OCI-LY7 (cell line): ENCODE data around the gene AGMO. TPM values are rescaled to one million over a fixed set of nuclear protein-coding genes. Genes with fewer than 3 reads are reported as not detected.

Experiments used
- BruUV-seq: library from RNA; stranded (reverse); fragments of 400-500 nt; replicated peaks from 2 replicates; lab custom pipeline; 2021; lab: Mats Ljungman, UMichigan
- CTCF ChIA-PET: fragments of 300-600 bp; sonication (Branson Sonifier 250); formaldehyde crosslinking; loops from one replicate; lab custom pipeline; 2022; ENCODE audit warnings: antibody characterized with exemption; ENCODE audit not compliant: unreplicated experiment; lab: Charles Lee
- POLR2A ChIA-PET: fragments of 300-600 bp; sonication (Branson Sonifier 250); formaldehyde crosslinking; loops from one replicate; lab custom pipeline; 2022; ENCODE audit warnings: antibody characterized with exemption; lab: Charles Lee
- DNase-seq: peaks from one replicate; pipeline ENCODE4 v3.0.0-alpha.2; 2015; ENCODE audit warnings: low spot score
- H2AFZ ChIP-seq: fragments of 200-600 bp; sonication (generic), shearing (Covaris generic); 2 replicates; pipeline ENCODE4 v1.6.1; 2014; ENCODE audit warnings: mild to moderate bottlenecking, antibody characterized with exemption, low read length, moderate library complexity
- H3K27ac ChIP-seq: fragments of 200-600 bp; sonication (generic); 2 replicates; pipeline ENCODE4 v1.5.1; 2014; ENCODE audit warnings: mixed run types, low read depth, mild to moderate bottlenecking, moderate library complexity, low read length, inconsistent platforms; ENCODE audit not compliant: poor library complexity, severe bottlenecking
- H3K36me3 ChIP-seq: fragments of 200-600 bp; sonication (generic); 2 replicates; pipeline ENCODE4 v1.6.1; 2014; ENCODE audit warnings: mild to moderate bottlenecking, antibody characterized with exemption, low read length, moderate library complexity, mixed read lengths; ENCODE audit not compliant: insufficient read depth
- H3K4me1 ChIP-seq: fragments of 200-600 bp; sonication (generic); 2 replicates; pipeline ENCODE4 v1.5.1; 2014; ENCODE audit warnings: mild to moderate bottlenecking, low read length; ENCODE audit not compliant: insufficient read depth, poor library complexity, severe bottlenecking
- H3K4me2 ChIP-seq: fragments of 200-600 bp; sonication (generic); 2 replicates; pipeline ENCODE4 v1.6.1; 2014; ENCODE audit warnings: mild to moderate bottlenecking, low read length
- H3K4me3 ChIP-seq: fragments of 200-600 bp; sonication (generic); 2 replicates; pipeline ENCODE4 v1.5.1; 2014; ENCODE audit warnings: mild to moderate bottlenecking, low read depth, low read length; ENCODE audit not compliant: poor library complexity, severe bottlenecking
- H3K79me2 ChIP-seq: fragments of 200-600 bp; sonication (generic); 2 replicates; pipeline ENCODE4 v1.6.1; 2016; ENCODE audit warnings: low read depth, mild to moderate bottlenecking, low read length, moderate library complexity, mixed read lengths; ENCODE audit not compliant: insufficient read depth
- H3K9me2 ChIP-seq: fragments of 200-600 bp; sonication (generic); 2 replicates; pipeline ENCODE4 v1.6.1; 2016; ENCODE audit warnings: mild to moderate bottlenecking, low read length, mixed read lengths; ENCODE audit not compliant: insufficient read depth
- H3K9me3 ChIP-seq: fragments of 200-600 bp; sonication (generic); 2 replicates; pipeline ENCODE4 v1.6.1; 2014; ENCODE audit warnings: mild to moderate bottlenecking, mixed run types, low read length, mixed read lengths
- H4K20me1 ChIP-seq: fragments of 200-600 bp; sonication (generic); 2 replicates; pipeline ENCODE4 v1.6.1; 2014; ENCODE audit warnings: mild to moderate bottlenecking, antibody characterized with exemption, low read length, moderate library complexity, mixed read lengths; ENCODE audit not compliant: insufficient read depth
- CTCF ChIP-seq: fragments of 200-600 bp; sonication (generic); conservative IDR thresholded peaks from 2 replicates; pipeline ENCODE4 v1.5.1; 2014; ENCODE audit warnings: mild to moderate bottlenecking, antibody characterized with exemption, low read length, moderate library complexity, mixed read lengths
- EZH2phosphoT487 ChIP-seq: fragments of 200-600 bp; sonication (generic); IDR thresholded peaks from 2 replicates; pipeline ENCODE4 v1.6.1; 2018; ENCODE audit warnings: low read depth, borderline replicate concordance, mild to moderate bottlenecking, mixed run types, antibody characterized with exemption, low read length, moderate library complexity, mixed read lengths
- intact Hi-C: fragments of 100-400 bp; cut with micrococcal nuclease; formaldehyde crosslinking; loops from one replicate; pipeline ENCODE4 v1.10.0; 2022; ENCODE audit not compliant: unreplicated experiment
- total RNA-seq, 2 experiments: library from RNA; depleted of rRNA in 1 of 2; stranded (reverse); fragments of >200 nt in 1 of 2; shearing (Covaris generic) in 1 of 2; gene quantifications; 2 replicates each; pipeline ENCODE4 v1.2.3, GENCODE V29; 2014 to 2022

The AGMO gene
- total RNA-seq, 2 experiments from 2014 or later: not detected

GRCh38 chr7:15424468-15424867 lies 137.3 kb downstream of the AGMO start:
- BruUV-seq: no TSS peak
- no peaks in the 10 kb centered on the region for H3K9me3 ChIP-seq
- H3K79me2 ChIP-seq: no peaks in the 10 kb centered on the region
- no peak overlapping the region for H2AFZ ChIP-seq
- no peaks in the 10 kb centered on the region for H4K20me1 ChIP-seq
- no peak overlapping the region for H3K4me2 ChIP-seq
- no peak overlapping the region for H3K4me3 ChIP-seq
- intact Hi-C loops: no loop called here
- H3K4me1 ChIP-seq: no peaks in the 10 kb centered on the region
- ChIA-PET POLR2A (no interaction called here), CTCF (no interaction called here)
- H3K27ac ChIP-seq: no peak overlapping the region
- H3K9me2 ChIP-seq: no peaks in the 10 kb centered on the region
- TF ChIP-seq CTCF: no peak
- no peak for TF ChIP-seq EZH2phosphoT487
- H3K36me3 ChIP-seq: no peaks in the 10 kb centered on the region
- no peak for DNase-seq

GRCh38 chr7:15419596-15419995 lies 142.2 kb downstream of the AGMO start:
- Histone ChIP-seq H3K9me3 (no peaks in the 10 kb centered on the region), H4K20me1 (no peaks in the 10 kb centered on the region), H2AFZ (no peak overlapping the region), H3K27ac (no peak overlapping the region), H3K4me1 (no peaks in the 10 kb centered on the region), H3K36me3 (no peaks in the 10 kb centered on the region), H3K79me2 (no peaks in the 10 kb centered on the region), H3K4me3 (no peak overlapping the region), H3K4me2 (no peak overlapping the region), H3K9me2 (no peaks in the 10 kb centered on the region)
- BruUV-seq: no TSS peak
- CTCF ChIA-PET: no interaction called here
- DNase-seq: no peak
- no peak for TF ChIP-seq CTCF
- no peak for TF ChIP-seq EZH2phosphoT487
- POLR2A ChIA-PET: no interaction called here
- intact Hi-C loops: no loop called here

GRCh38 chr7:15418264-15418663 lies 143.6 kb downstream of the AGMO start:
- POLR2A ChIA-PET: no interaction called here
- BruUV-seq: no TSS peak
- no peak overlapping the region for H3K27ac ChIP-seq
- TF ChIP-seq EZH2phosphoT487 (no peak), CTCF (no peak)
- DNase-seq: no peak
- no peaks in the 10 kb centered on the region for H3K79me2 ChIP-seq
- no peak overlapping the region for H3K4me2 ChIP-seq
- CTCF ChIA-PET: no interaction called here
- H2AFZ ChIP-seq: no peak overlapping the region
- no peaks in the 10 kb centered on the region for H3K36me3 ChIP-seq
- no peak overlapping the region for H3K4me3 ChIP-seq
- H3K4me1 ChIP-seq: no peaks in the 10 kb centered on the region
- H4K20me1 ChIP-seq: no peaks in the 10 kb centered on the region
- intact Hi-C loops: no loop called here
- H3K9me3 ChIP-seq: no peaks in the 10 kb centered on the region
- H3K9me2 ChIP-seq: no peaks in the 10 kb centered on the region
